A549 treated with AZD9567 at 1 μM for 4 hours (cell line): ENCODE measurements around the gene TM7SF2. TPM values are rescaled to one million over a fixed set of nuclear protein-coding genes. Genes with fewer than 3 reads are reported as not detected.

Experiments used
- total RNA-seq: library from RNA; stranded (reverse); fragments of 200-300 nt; extraction: Qiagen RNA extraction; gene quantifications from 5 replicates; pipeline ENCODE4 v1.2.3, GENCODE V29; 2022; ENCODE audit not compliant: insufficient read depth

Gene TM7SF2
- total RNA-seq: 5.2 to 8.9 TPM (median 7.1 TPM) in 5 replicates

DNA sequence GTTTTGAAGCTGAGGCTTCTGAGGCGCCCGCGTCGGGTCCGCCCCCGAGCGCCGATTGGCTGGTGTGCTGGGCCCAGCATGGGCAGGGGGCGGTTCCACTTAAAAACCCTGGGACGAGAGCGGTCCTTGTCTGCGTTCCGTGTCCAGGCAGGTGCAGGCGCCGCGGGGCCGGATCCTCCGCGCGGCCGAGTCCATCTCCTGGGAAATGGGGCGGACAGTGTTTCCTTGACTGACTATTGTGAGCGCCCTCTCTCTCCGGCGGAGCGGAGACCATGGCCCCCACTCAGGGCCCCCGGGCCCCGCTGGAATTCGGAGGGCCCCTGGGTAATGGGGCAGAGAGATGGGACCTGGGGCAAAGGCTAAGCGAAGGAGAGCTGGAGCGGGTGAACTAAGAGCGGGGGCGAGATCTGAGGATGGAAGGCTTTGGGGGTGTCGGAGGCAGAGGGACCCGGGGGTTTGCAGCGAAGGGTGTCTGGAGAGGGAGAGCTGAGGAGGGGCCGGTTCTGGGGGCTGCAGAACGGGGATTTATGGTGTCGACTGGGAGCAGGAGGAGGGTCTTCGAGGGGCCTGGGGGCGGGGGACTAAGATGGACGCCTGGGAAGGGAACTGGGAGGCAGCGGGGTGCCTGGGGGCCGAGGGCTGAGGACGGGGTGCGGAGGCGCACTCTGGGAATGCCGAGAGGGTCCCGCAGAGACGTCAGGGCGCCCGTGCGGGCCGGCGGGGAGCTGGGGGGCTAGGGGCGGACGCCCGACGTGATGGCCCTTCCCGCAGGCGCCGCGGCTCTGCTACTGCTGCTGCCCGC is at the start of gene TM7SF2:
Gene TM7SF2, plus strand, starts transcription at position 129 of the 802 bp plus-strand sequence. Its CDS starts 144 bp downstream, at position 273.

DNA sequence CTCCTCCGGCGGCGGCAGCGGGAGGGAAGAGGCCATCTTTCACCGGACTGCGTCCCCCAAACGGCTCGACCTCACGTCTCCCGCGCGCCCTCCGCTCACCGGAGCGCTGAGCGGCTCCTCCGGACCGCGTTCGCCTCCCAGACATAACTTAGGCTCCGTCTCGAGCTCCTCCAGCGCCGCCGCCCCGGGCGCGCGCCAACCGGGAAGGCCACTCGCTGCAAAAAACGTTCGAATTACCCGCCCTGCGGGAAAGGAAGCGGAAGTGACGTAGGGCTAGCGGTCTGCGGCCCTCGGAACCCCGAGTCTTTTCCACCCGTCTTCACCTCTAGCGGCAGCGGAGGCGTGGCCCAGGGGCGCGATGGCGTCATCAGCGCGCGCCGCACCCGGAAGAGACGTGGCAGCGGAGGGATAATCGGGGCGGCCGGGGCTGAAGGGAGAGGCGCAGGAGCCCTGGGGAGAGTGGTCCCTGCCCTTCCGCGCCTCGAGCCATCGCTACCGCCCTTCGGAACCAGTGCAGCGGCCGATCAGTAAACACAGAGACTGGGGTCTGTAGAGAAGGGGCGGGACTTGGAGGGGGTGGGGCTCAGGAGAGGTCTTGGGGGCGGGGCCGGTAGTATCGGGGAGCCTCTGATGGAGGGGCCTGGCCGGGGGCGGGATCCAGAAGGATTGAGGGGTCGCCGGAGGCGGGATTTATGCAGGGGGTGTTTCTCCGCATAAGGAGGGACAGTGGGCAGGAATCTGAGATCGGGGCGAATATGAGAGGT is 27.7 kb upstream of the TM7SF2 start, which contains the start of the genes CDCA5 and ZFPL1:
Gene CDCA5, minus strand, starts transcription at position 207 of the 764 bp plus-strand sequence. Its CDS starts 62 bp downstream, at position 145.
Gene ZFPL1, plus strand, starts transcription at position 389 of the 764 bp plus-strand sequence. CDS start 477 bp downstream, outside the sequence.

DNA sequence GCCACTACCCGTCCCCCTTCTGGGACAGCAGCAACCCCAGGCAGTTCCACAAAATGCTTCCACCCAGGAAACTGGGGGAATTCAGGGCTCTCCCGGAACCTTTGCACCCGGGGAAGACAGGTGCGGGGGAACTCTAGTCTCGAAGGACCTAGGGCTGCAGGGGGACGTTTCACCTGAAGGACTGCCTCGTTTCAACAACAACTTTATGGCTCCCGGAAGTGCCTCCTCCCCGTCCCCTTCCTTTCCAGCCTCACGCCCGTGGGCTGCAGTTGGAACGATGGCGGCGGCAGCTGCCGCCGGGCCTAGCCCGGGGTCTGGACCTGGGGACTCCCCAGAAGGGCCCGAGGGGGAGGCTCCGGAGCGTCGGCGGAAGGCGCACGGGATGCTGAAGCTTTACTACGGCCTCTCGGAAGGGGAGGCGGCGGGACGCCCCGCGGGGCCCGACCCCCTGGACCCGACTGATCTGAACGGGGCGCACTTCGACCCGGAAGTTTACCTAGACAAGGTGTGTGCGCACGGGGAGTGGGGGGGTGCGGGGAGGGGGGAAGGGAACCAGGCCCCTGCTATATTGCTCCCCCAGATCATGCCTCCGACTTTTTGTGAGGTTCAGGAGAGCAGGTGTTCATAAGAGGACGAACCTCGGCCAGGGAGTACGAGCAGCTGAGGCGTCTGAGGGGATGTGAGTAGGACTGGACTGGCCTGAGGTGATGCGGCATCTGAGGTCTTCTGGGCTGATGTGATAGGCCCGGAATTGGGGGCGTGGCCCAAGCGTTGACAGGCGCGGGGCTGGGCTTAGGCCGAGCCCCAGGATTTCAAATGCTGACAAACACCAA is 15.5 kb upstream of the TM7SF2 start, which contains the start of gene VPS51:
Gene VPS51, plus strand, starts transcription at position 241 of the 833 bp plus-strand sequence. Its CDS starts 37 bp downstream, at position 278.

DNA sequence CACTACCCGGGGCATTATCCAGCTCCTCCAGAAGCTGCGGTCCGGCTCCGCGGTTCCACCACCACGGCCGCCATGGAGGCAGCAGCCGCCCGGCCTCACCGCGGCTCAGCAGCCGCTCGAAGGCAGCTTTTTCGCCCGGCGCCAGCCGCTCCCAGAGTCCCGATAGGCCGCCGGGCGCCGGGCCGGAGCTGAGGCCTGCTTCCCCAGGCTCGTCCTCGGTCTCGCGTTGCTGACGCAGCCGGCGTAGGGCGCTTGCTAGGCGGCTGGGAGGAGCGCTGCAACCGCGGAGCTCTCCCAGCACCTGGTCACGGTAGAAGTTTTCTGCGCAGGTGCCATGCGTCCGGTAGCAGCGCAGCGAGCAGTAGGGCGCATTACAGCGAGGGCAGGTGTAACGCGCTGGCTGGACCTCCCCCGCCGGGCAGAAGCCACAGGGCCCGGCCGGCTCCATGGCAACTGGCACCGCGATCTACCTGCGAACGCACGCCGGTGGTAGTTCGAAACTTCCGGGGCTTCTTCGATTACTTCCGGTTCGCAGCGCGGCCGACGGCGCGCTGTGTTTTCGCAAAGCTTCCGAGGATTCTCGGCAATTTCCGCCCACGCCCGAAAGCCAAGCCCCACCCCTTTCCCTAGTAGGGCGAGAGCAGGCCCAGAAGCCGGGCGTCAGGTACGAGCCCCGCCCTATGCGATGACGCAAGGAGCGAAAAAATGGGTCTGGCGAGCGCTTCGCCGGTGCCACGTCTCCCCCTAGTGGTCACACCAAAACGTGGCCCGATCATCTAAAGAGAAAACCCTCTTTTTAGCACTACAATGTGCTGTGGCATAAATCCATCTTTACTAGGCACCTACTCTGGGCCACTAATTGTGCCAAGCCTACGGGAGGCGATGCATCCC is 5.8 kb downstream of the TM7SF2 start, which contains the start of gene ZNHIT2:
Gene ZNHIT2, minus strand, starts transcription at position 496 of the 891 bp plus-strand sequence. Its CDS starts 48 bp downstream, at position 448.

DNA sequence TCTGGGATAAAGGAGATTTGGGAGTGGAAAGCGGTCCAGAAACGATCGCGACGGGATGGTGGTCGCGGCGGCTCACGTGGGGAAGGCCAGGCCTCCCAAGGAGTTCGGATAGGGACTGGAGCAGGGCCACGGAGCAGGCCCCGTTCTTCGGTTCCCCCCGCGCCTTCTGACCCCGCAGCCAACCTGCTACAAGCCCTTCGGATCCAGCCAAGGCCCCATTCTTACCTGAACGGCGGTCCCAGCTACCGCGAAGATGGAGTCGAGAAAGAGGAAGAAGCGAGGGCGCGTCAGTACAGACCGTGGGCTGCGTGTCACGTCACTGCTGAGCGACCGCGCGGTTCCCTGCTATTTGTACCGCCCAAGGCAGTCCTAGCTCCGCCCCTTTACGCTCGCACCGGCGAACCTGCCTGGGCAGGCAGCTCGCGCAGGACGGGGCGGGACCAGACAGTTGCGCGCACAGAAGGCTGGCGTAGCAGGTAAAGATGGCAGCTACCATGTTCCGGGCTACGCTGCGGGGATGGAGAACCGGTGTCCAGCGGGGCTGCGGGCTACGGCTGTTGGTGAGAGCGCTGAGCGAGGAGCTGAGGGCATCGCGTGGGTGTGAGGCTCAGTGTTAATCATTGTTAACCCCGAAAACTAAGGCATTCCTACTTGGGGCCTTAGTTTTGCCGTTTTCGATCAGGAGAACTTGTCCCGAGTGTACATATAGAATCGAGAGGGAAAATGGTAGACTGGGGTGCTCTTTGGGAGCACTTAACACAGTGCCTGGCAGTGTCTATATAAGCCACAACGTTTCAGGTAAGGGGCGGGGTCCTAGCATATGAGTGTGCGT is 10.4 kb downstream of the TM7SF2 start, which contains the start of the genes FAU and MRPL49:
Gene FAU, minus strand, starts transcription at position 270 of the 832 bp plus-strand sequence. CDS start 321 bp downstream, outside the sequence.
Gene MRPL49, plus strand, starts transcription at position 457 of the 832 bp plus-strand sequence. Its CDS starts 26 bp downstream, at position 483.

DNA sequence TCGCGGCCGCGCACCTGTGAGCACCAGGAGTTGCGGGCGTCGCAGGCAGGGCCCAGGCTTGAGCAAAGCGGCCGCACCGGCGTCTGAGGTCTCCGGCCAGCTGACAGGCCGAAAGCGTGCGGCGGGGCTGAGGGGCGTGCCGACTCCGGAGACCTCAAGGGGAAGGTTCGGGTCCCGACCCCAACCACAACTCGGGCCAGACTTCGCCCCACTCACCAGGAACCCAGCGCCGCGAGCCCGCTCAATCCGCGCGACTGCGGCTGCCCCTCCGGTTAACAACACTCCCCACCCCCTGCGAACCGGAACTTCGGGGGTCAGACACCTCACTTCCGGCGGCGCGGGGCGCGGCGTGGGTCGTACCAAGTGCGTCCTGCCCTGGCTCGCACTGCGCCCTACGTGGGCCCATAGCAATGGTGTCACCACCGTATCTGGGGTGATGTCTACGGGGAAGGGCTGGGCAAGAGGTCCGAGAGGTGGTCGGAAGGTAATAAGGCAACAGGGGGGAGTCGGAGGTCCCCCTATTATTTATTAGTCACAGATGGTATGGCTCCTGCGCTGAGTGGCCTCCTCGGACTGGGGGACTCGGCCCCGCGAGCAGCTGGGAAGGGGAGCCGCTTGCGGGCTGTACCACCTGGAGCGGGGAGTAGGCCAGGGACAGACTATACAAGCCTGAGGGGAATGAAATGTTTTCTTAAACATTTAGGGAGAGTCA is 22.7 kb downstream of the TM7SF2 start, which contains the start of gene SYVN1:
Gene SYVN1, minus strand, starts transcription at position 280 of the 712 bp plus-strand sequence. CDS start 918 bp downstream, outside the sequence.

Other genes with a start within 250 kb of the TM7SF2 start
- 91.2 to 130 TPM (median 114 TPM) in 5 replicates for gene EHD1, start 233.3 kb upstream of the TM7SF2 start, total RNA-seq
- gene ATG2A, start 194.7 kb upstream of the TM7SF2 start, total RNA-seq: 8.4 to 25.0 TPM (median 22.0 TPM) in 5 replicates
- 3.9 to 9.0 TPM (median 4.9 TPM) in 5 replicates for gene PPP2R5B, start 187.2 kb upstream of the TM7SF2 start, total RNA-seq
- gene GPHA2, start 176.0 kb upstream of the TM7SF2 start, total RNA-seq: not detected in 5 replicates
- gene MAJIN, start 139.8 kb upstream of the TM7SF2 start, total RNA-seq: not detected in 5 replicates
- 0.32 to 0.72 TPM (median 0.56 TPM) in 4 of 5 replicates, not detected in the other for gene BATF2, start 114.9 kb upstream of the TM7SF2 start, total RNA-seq
- gene ARL2, start 97.7 kb upstream of the TM7SF2 start, total RNA-seq: 178 to 191 TPM (median 184 TPM) in 5 replicates
- 21.5 to 38.9 TPM (median 23.0 TPM) in 5 replicates for gene SNX15, start 84.4 kb upstream of the TM7SF2 start, total RNA-seq
- 28.1 to 60.9 TPM (median 56.5 TPM) in 5 replicates for gene SAC3D1, start 70.7 kb upstream of the TM7SF2 start, total RNA-seq
- gene NAALADL1, start 53.3 kb upstream of the TM7SF2 start, total RNA-seq: 0.10 to 0.11 TPM (median 0.10 TPM) in 3 of 5 replicates, not detected in the others
- gene CDCA5, start 27.8 kb upstream of the TM7SF2 start, total RNA-seq: 53.7 to 73.8 TPM (median 71.6 TPM) in 5 replicates
- gene ZFPL1, start 27.6 kb upstream of the TM7SF2 start, total RNA-seq: 36.2 to 60.8 TPM (median 37.2 TPM) in 5 replicates
- gene VPS51, start 15.7 kb upstream of the TM7SF2 start, total RNA-seq: 53.4 to 56.1 TPM (median 54.3 TPM) in 5 replicates
- gene ZNHIT2, start 5.8 kb downstream of the TM7SF2 start, total RNA-seq: 18.0 to 24.2 TPM (median 22.8 TPM) in 5 replicates
- 717 to 1,025 TPM (median 998 TPM) in 5 replicates for gene FAU, start 10.3 kb downstream of the TM7SF2 start, total RNA-seq
- 63.0 to 75.1 TPM (median 69.6 TPM) in 5 replicates for gene MRPL49, start 10.4 kb downstream of the TM7SF2 start, total RNA-seq
- gene SYVN1, start 22.6 kb downstream of the TM7SF2 start, total RNA-seq: 32.1 to 46.1 TPM (median 43.1 TPM) in 5 replicates
- not detected in 5 replicates for gene SPDYC, start 58.4 kb downstream of the TM7SF2 start, total RNA-seq
- gene CAPN1, start 70.1 kb downstream of the TM7SF2 start, total RNA-seq: 99.3 to 109 TPM (median 108 TPM) in 5 replicates
- 10.7 to 16.6 TPM (median 12.9 TPM) in 5 replicates for gene POLA2, start 150.1 kb downstream of the TM7SF2 start, total RNA-seq
- 15.9 to 20.4 TPM (median 17.2 TPM) in 5 replicates for gene CDC42EP2, start 203.0 kb downstream of the TM7SF2 start, total RNA-seq
- gene DPF2, start 222.0 kb downstream of the TM7SF2 start, total RNA-seq: 39.2 to 41.2 TPM (median 40.8 TPM) in 5 replicates
- gene TIGD3, start 242.9 kb downstream of the TM7SF2 start, total RNA-seq: 1.3 TPM in 5 replicates